ENCODE measurements around the gene S100A5.

DNA sequence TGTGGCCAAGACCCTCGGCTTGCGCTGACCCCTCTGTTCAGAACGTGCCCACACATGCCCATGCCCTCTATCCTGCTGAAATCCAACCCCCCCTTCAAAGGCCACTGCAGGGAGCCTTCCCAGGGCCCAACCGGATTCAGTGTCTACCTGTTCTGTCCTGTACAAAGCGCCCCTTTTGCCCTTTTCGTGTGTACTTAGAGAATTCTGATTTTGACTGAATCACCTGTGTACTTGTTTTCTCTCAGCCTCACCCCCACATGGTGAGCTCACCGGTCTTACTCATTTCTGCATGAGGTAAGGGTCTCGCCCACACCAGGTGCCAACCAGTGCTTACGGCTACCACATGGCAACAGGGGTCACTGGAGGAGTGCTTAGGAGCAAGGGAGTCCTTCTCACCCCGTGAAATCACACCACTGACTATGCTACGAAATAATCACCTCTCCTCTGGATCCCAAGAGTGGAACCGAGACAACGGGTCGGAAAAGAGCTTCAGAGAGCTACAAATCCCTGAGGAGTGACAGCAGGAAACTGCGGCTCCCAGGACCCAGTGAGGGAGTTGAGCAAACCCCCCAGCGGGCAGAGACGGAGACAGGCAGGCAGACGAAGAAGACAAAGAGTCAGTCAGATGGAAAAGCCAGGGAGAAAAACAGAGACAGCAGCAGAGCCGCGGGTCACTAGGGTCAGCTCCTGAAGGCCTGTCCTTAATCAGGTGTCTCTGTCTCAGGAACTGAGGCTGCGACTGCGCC is 27.1 kb upstream of the S100A5 start:
- no peak for TF ChIP-seq TAF1 (IDR thresholded peaks at IDR 0.05; ENCODE audit: low read depth, low read length)
- no peak for TF ChIP-seq CTCF (IDR thresholded peaks at IDR 0.05; ENCODE audit: control extremely low read depth in 1 of 3, insufficient read depth in 1 of 3, low read depth in 1 of 3, low read length in 3 of 3)
- no peak for TF ChIP-seq HDAC2 (IDR thresholded peaks at IDR 0.05; ENCODE audit: borderline replicate concordance in 1 of 2, low read depth in 2 of 2, low read length in 2 of 2)
- TF ChIP-seq, protein P1, sequence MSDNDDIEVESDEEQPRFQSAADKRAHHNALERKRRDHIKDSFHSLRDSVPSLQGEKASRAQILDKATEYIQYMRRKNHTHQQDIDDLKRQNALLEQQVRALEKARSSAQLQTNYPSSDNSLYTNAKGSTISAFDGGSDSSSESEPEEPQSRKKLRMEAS (IDR thresholded peaks at IDR 0.05), result no peak
- no peak for TF ChIP-seq TBP (IDR thresholded peaks at IDR 0.05; ENCODE audit: low read depth, low read length)
- TF ChIP-seq RAD21 (IDR thresholded peaks at IDR 0.05 in 1 of 2, conservative IDR thresholded peaks at IDR 0.05 in 1 of 2; ENCODE audit: low read depth in 2 of 2, low read length in 2 of 2), result no peak
- no peak for TF ChIP-seq EP300 (IDR thresholded peaks at IDR 0.05; ENCODE audit: borderline replicate concordance in 1 of 2, low read depth in 2 of 2, low read length in 2 of 2)
- no peak for TF ChIP-seq POLR2AphosphoS5 (IDR thresholded peaks at IDR 0.05; ENCODE audit: low read depth, low read length)
- TF ChIP-seq YY1 (IDR thresholded peaks at IDR 0.05; ENCODE audit: low read depth, low read length), result no peak
- no peak for TF ChIP-seq BCL11A (IDR thresholded peaks at IDR 0.05; ENCODE audit: low read depth in 2 of 2, low read length in 2 of 2)
- no peak for TF ChIP-seq KDM5A (IDR thresholded peaks at IDR 0.05; ENCODE audit: low read length)
- no peak for TF ChIP-seq RXRA (IDR thresholded peaks at IDR 0.05; ENCODE audit: insufficient read depth, low read depth, low read length)
- TF ChIP-seq EZH2 (IDR thresholded peaks at IDR 0.05; ENCODE audit: low read depth, low read length, severe bottlenecking), result no peak
- no peak for TF ChIP-seq TEAD4 (IDR thresholded peaks at IDR 0.05; ENCODE audit: low read depth, low read length)

All from H1 (cell line).